ENCODE measurements around the gene PRPH2.

The PRPH2 gene, protein sequence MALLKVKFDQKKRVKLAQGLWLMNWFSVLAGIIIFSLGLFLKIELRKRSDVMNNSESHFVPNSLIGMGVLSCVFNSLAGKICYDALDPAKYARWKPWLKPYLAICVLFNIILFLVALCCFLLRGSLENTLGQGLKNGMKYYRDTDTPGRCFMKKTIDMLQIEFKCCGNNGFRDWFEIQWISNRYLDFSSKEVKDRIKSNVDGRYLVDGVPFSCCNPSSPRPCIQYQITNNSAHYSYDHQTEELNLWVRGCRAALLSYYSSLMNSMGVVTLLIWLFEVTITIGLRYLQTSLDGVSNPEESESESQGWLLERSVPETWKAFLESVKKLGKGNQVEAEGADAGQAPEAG

DNA sequence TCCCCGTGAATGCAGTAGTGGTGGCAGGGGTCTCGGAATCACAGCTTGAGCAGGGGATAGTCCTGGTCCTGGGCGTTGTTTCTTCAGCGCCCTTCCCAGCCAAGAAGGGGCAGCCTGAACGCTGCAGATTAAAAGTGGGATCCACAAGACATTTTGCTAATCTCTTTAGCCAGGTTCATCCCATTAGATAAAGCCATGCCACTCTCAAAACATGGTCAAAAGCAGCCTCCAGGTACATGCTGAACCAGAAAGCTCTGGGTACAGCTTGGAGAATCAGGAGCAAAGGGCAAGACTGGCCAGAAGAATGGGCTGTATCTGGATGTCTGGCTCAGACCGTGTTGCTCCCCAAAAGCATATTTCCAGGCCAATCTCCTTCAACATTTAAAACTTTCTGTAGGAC, at the start of gene PRPH2:
TSS of gene PRPH2 (minus strand) at position 101 of the 400 bp plus-strand sequence. CDS start 263 bp downstream, outside the sequence.
- DNase-seq (ENCODE audit: low read depth) = no peak

DNA sequence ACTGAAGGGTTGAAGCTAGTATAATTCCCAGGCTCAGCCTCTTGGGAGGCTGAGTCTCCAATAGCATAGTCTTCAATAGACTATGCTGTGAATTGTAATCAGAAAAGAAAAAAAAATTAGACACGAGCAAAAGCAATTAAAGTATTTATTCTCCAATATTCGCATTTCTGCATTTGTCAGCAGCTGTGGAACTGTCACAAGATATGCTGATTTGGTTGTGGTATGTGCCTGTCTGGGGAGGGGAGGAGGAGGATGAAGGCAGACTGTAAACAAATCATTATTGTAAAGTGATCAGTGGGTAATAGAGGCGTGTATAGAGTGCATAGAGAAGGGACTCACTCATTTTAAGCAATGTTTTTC, 49.3 kb upstream of the PRPH2 start:
- DNase-seq (ENCODE audit: low read depth) = no peak

GRCh38 chr6:42769836-42770235, 47.4 kb upstream of the PRPH2 start:
- DNase-seq (ENCODE audit: low read depth) = no peak

GRCh38 chr6:42769051-42769450, 46.7 kb upstream of the PRPH2 start:
- DNase-seq (ENCODE audit: low read depth) = no peak

DNA sequence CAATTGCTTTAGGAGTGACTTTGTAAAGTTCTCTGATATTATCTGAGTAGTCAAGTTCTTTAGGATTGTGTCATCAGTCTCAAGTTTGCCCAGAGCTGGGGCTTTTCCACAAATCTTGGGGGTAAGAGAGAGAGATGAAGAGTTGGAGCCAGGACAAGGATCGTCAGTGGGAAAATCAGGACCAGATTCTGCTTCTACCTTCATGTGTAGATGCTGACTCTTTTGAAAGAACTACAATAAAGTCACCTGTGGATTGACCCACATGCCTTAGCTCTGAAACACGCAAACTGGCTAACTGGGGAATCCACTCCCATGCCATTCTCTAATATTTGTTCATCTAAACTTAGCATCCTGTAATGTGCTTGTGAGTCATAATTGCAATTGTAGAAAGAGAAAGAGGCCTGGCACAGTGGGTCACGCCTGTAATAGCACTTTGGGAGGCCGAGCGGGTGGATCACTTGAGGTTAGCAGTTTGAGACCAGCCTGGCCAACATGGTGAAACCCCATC, 43.8 kb upstream of the PRPH2 start:
- DNase-seq (ENCODE audit: low read depth) = no peak

GRCh38 chr6:42764911-42765648, 42.7 kb upstream of the PRPH2 start:
- no peak for DNase-seq (ENCODE audit: low read depth)

DNA sequence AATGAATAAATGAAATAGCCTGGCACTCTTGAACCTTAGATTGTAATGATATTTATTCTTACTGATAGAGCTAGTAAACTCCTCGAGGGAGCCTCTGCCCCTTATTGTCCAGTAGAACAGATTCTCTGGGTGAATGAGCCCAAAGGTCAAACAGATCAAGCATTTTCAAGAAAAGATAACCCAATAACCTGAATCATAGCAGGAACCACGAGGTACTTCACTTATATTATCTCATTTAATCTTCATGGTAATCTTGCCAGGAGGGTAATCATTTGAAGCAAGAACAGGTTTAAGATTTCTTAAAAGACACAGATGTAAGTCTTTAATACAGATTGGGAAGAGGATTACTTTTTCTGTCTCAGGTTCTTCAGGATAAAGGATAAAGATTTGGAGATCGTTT, 40.6 kb upstream of the PRPH2 start:
- no peak for DNase-seq (ENCODE audit: low read depth)

- DNase-seq (ENCODE audit: low read depth) = no peak
Measured at GRCh38 chr6:42762426-42762859, 40.0 kb upstream of the PRPH2 start.

DNA sequence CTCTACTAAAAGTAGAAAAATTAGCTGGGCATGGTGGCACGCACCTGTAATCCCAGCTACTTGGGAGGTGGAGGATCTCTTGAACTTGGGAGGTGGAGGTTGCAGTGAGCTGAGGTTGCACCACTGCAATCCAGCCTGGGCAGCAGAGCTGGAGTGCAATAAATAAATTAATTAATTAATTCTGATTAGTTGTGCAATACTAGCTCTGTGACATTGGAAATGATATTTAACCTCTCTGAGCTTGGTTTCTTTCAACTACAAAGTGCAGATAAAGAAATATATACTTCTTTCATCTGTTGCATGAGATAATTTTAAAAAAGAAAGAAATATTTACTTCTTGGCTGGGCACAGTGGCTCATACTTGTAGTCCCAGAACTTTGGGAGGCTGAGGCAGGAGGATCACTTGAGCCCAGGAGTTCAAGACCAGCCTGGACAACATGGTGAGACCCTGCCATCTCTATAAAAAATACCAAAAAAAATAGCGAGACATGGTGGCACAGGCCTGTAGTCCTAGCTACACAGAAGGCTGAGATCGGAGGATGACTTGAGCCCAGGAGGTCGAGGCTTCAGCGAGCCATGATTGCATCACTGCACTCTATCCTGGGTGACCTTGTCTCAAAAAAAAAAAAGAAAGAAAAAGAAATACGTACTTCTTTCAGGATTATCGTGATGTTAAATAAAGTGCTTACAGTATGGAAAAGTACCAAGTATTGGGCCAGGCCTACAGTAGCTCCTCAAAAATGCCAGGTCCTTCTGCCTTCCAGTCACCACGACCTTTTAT, 39.1 kb upstream of the PRPH2 start:
- DNase-seq (ENCODE audit: low read depth) = no peak

- DNase-seq (ENCODE audit: low read depth) = no peak
Measured at GRCh38 chr6:42758756-42759430, 36.5 kb upstream of the PRPH2 start.

DNA sequence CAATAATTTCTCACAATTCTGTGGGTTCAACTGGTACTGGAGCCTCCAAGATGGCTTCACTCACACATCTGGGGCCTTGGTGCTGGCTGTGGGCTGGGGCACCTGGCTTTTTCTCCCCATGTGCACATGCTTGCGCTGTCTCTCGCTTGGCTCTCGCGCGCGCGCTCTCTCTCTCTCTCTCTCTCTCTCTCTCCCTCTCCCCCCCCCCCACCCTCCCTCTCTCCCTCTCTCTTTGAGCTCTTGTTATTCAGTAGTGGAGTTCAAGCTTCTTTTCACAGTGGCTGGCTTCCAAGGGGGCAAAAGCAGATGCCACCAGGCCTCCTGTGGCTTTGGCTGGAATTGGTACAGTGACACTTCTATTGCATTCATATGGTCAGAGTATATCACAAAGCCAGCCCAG, 34.3 kb upstream of the PRPH2 start:
- no peak for DNase-seq (ENCODE audit: low read depth)

GRCh38 chr6:42754759-42755158, 32.4 kb upstream of the PRPH2 start:
- DNase-seq (ENCODE audit: low read depth) = no peak

- no peak for DNase-seq (ENCODE audit: low read depth)
Measured at GRCh38 chr6:42751055-42751454, 28.7 kb upstream of the PRPH2 start.

DNA sequence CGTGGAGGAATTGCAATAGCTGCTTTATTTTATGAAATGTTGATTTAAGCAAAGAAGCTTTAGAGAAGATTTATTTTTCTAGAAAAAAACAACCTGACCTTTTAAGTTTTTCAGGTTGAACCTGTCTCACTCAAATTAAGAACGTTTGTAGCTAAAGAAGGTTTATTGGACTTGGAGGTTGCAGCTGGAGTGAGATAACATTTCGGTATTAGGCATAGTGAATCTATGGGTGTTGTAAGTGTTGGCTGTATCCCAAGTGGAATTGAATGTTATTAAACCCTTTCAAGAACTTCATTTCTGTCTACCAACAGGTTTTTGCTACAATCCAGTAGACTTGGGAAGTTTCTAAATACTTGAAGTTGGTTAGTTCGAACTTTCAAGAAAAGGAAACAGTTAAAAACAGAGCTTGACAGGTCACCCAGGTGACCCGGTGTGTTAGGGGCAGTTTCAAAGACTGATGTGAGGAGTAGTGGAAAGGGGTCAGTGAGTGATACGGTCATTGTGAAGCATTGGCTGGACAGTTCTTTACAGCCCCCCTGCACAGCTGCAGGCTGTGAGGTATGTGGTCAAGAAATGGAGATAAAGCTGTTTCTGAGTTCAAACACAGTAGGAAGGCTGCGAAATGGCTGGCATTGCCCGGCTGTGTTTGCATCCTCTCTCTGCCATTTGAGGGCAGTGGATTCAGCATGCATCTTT, 26.0 kb upstream of the PRPH2 start:
- no peak for DNase-seq (ENCODE audit: low read depth)

- DNase-seq (ENCODE audit: low read depth) = peak; percentile 61
Measured at GRCh38 chr6:42746463-42747391, 24.3 kb upstream of the PRPH2 start.

DNA sequence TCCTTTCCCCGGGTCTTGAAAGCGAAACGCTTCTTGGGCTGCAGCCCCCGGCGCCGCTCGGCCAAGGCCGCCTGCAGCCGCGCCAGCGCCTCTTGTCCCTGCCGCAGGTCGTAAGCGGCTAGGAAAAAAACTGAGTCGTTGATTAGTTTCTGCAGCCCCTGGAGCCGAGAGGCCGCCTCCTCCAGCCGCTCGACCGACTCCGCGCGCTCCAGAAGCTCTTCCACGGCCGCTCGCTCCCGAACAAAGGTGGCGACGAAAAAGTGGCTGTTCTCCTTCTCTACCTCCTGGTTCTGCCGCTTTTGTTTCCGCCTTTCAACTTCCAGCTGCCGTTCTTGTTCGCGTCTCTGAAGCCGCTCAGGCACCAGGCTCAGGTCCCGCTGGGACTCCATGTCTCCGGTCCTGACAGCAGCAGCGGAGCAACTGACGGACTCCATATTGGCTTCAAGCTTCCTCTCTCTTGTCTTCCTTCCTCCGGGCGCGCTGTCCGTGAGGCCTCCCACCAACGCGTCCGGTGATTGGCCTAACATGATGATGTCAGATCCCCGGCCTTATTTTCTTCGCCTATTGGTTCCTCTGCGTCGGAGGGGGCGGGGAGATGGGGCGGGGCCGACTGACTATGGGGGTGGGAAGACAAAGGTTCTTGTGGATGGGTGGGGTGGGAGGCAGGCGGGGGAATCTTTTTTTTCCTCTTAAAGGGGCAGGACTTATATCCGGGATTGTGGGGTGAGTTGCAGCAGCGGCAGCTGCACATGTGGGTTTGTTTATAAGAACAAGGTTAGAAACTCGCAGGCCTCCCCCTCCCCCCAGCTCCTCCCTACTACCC, 23.5 kb upstream of the PRPH2 start, which contains the start of gene TBCC:
TSS of gene TBCC (minus strand) at position 464 of the 823 bp plus-strand sequence. CDS start at position 434, 30 bp downstream.
- DNase-seq (ENCODE audit: low read depth) = peak; percentile 85

DNA sequence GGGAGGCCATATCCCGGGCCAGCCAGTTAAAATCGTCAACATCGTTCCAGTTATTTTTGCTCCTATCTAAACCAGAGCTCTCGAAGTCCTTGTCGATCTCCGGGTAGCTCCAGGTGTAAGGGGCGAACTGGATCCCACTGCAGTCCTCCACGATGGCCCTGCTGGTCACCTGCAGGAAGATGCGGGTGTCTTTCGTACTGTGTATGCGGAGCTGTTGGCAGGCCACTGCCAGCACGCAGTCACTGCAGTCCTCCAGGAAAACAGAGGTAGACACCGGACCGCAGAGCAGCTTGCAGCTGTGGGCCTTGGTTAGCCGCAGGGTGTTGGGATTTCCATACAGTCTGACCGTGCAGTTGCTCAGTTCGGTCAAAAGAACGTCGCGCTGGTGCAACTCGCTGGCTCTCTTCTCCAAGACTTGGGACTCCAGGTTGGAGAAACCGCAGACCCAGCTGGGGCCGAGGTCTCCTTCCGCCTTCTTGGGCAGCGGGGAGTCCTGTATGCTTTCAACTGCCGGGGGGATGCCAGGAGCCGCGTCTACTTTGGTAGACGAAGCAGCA, 22.8 kb upstream of the PRPH2 start:
- peak; percentile 1 for DNase-seq (ENCODE audit: low read depth)

- no peak for DNase-seq (ENCODE audit: low read depth)
Measured at GRCh38 chr6:42744351-42744893, 22.0 kb upstream of the PRPH2 start.
